Activated naive CD8-positive, alpha-beta T cell treated with anti-CD3 and anti-CD28 coated beads for 36 hours (primary cell): ENCODE data around the gene XIAP. TPM values are rescaled to one million over a fixed set of nuclear protein-coding genes. Genes with fewer than 3 reads are reported as not detected.

ENCODE experiments used
- DNase-seq: peaks from one replicate; pipeline ENCODE4 v3.0.0; 2021
- H3K27ac Mint-ChIP-seq: one replicate; pipeline ENCODE4 v1.8.0; 2022; ENCODE audit warnings: mild to moderate bottlenecking, moderate library complexity, mixed read lengths
- H3K27me3 Mint-ChIP-seq: one replicate; pipeline ENCODE4 v1.8.0; 2022; ENCODE audit warnings: mild to moderate bottlenecking, mixed read lengths
- H3K36me3 Mint-ChIP-seq: one replicate; pipeline ENCODE4 v1.8.0; 2021; ENCODE audit warnings: mild to moderate bottlenecking, mixed read lengths
- H3K4me1 Mint-ChIP-seq: one replicate; pipeline ENCODE4 v1.8.0; 2021; ENCODE audit warnings: mixed read lengths
- H3K4me3 Mint-ChIP-seq: one replicate; pipeline ENCODE4 v1.8.0; 2022; ENCODE audit warnings: mild to moderate bottlenecking, moderate library complexity, mixed read lengths
- H3K9me3 Mint-ChIP-seq: one replicate; pipeline ENCODE4 v1.8.0; 2022; ENCODE audit warnings: mixed read lengths
- total RNA-seq, 2 experiments: library from RNA; stranded (reverse); gene quantifications; one replicate each; pipeline ENCODE4 v1.2.3, GENCODE V29; 2021

Gene XIAP
- total RNA-seq, 2 experiments from 2014 or later = 23.7 to 26.7 TPM

DNA sequence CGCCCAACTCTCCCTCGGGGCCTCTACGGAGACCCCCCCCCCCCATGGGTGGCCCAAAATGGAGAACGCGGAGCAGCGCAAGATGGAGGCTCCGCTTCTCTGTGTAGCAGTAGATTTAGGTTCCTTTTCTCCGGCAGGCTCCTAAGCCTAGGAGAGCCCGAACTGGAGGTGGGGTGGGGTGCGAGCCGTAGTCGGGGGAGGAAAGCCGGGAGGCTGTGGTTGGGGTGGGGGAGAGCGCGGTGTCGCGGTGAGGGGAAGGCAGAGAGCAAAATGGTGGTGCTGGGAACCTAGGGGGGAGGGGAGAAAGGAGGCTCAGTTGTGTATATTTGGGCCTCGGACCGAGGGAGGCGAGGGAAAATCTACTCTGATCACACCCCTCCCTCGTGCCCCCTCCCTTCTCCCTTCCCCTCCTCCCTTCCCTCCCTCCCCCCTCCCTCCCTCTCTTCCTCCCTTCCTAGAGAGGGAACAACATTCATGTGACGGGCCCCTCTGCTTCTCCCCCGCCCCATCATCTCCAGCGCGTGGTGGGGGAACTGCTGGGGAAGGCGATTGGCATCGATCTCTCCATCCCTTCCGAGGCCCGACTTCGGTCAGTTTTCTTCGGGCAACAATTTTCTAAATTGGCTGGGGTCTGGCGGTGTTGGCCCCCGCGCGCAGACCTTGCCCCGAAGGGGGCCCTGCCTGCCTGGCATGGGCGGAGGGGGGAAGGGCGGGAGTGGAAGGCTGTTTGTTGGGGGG is 101.6 kb downstream of the XIAP start, which contains the start of gene STAG2:
Gene STAG2, plus strand, starts transcription at position 439 of the 738 bp plus-strand sequence. CDS start 60,922 bp downstream, outside the sequence.
- H3K4me1 Mint-ChIP-seq = peaks cover 15% of the 10 kb centered on the region
- H3K4me3 Mint-ChIP-seq = peak within 1 kb of the TSS; percentile 97
- H3K27me3 Mint-ChIP-seq = peaks cover 5% of the 10 kb centered on the region
- peak; percentile 62 for DNase-seq
- H3K27ac Mint-ChIP-seq = peak within 1 kb of the TSS; percentile 100
- no peaks in the 10 kb centered on the region for H3K9me3 Mint-ChIP-seq
- peaks cover 26% of the 10 kb centered on the region for H3K36me3 Mint-ChIP-seq

DNA sequence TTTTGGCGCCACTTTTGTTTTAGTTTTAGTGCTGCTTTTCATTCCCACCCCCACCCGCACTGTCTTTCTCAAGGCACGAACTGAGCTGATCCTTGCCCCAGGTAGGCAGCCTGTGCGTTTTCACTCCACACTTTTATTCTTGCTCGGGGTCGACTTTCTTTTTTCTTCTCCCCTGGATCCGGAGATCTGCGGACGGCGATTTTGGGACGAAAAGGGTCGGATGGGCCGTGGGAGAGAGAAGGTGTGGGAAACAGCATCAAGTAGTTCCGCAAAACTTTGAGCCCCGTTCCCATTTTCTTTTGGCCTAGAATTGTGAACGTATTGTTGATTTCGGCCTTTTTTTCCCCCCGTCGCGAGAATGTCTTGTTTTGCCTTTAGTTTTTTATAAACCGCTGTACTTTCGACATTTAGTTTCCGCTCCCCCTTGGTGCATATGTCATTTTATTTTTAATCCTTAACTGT is 102.2 kb downstream of the XIAP start:
- peaks cover 5% of the 10 kb centered on the region for H3K27me3 Mint-ChIP-seq
- H3K27ac Mint-ChIP-seq = peak overlapping the region; percentile 100
- H3K4me1 Mint-ChIP-seq = peaks cover 17% of the 10 kb centered on the region
- H3K36me3 Mint-ChIP-seq = peaks cover 26% of the 10 kb centered on the region
- H3K4me3 Mint-ChIP-seq = peak overlapping the region; percentile 97
- DNase-seq = no peak
- no peaks in the 10 kb centered on the region for H3K9me3 Mint-ChIP-seq

DNA sequence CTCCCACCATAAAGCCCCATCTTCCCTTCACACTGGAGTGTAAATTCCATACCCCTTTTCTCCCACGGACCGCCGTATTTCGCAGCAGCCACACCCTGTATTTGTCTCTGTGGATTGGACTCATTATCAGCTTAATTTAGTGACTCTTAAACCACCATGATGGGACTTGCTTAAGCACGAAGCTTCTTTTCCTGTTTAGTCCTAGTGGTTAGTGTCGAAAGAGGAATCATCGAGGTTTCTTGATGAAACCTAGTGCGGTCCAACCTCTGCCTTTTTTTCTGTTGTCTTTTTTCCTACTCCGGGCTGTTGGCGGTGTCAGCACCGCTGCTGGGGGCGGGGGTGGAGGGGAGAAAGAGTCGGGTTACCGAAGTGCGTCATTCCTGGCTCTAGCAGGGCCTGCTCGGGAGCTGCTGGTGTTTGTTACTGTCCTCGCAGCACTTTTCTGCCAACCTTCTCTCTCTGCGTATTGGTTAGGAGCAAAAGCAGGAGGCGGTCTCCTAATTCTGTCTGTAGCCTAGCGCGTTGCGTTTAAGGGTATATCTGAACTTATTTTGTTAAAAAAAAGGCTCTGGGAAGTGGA is 103.0 kb downstream of the XIAP start:
- Mint-ChIP-seq H3K27ac (peak overlapping the region; percentile 100), H3K27me3 (peaks cover 5% of the 10 kb centered on the region), H3K4me3 (peak overlapping the region; percentile 97), H3K4me1 (peaks cover 20% of the 10 kb centered on the region), H3K36me3 (peaks cover 26% of the 10 kb centered on the region), H3K9me3 (no peaks in the 10 kb centered on the region)
- DNase-seq = peak; percentile 84

Other genes with a start within 250 kb of the XIAP start
- 10 to 100 TPM; 69.7 to 72.1 TPM for gene THOC2, start 127.0 kb upstream of the XIAP start, total RNA-seq
- 100 to 1,000 TPM; 109 to 112 TPM for gene STAG2, start 101.7 kb downstream of the XIAP start, total RNA-seq